SK-N-SH (cell line): ENCODE data around the gene SIL1. TPM values are rescaled to one million over a fixed set of nuclear protein-coding genes. Genes with fewer than 3 reads are reported as not detected.
"Not testable (repeated sequence)": the region's sequence is repeated elsewhere in the genome, so short reads cannot be mapped to it uniquely, and the experiment has no call there.

Experiments used
- CTCF ChIA-PET: fragments of 300-600, 350-600 bp; formaldehyde crosslinking; extraction: SDS; loops from one replicate; lab custom pipeline; 2021; lab: Yijun Ruan, JAX
- POLR2A ChIA-PET: fragments of 350-600 bp; sonication (Branson Sonifier 250); formaldehyde crosslinking; extraction: SDS; loops from one replicate; lab custom pipeline; 2020; ENCODE audit warnings: antibody characterized with exemption, inconsistent platforms; lab: Yijun Ruan, JAX
- DNase-seq: peaks from one replicate; pipeline ENCODE4 v3.0.0; 2012
- H2AFZ ChIP-seq: fragments of 200-600 bp; sonication (generic); 2 replicates; pipeline ENCODE4 v1.8.1; 2016; ENCODE audit warnings: antibody characterized with exemption, mild to moderate bottlenecking, low read depth
- H3F3A ChIP-seq: fragments of 200-600 bp; sonication (generic); replicated peaks from 2 replicates; pipeline ENCODE3; 2016; ENCODE audit warnings: antibody characterized with exemption, mild to moderate bottlenecking; ENCODE audit not compliant: insufficient read depth
- H3K27ac ChIP-seq, 2 experiments: fragments of 200-500 bp in 1 of 2; fragments of 200-600 bp in 1 of 2; sonication (Bioruptor generic) in 1 of 2; sonication (generic), shearing (Covaris generic) in 1 of 2; 2 replicates each; pipeline versions ENCODE4 v1.5.1 to v1.6.1; 2014 to 2016; ENCODE audit warnings: low read depth in 2 of 2, inconsistent platforms in 1 of 2, low read length in 1 of 2, mild to moderate bottlenecking in 1 of 2, mixed read lengths in 1 of 2
- H3K27me3 ChIP-seq: fragments of 200-600 bp; sonication (generic), shearing (Covaris generic); 2 replicates; pipeline ENCODE4 v1.6.1; 2016; ENCODE audit warnings: mixed run types; ENCODE audit not compliant: insufficient read depth
- H3K36me3 ChIP-seq, 2 experiments: fragments of 200-500 bp in 1 of 2; fragments of 200-600 bp in 1 of 2; sonication (Bioruptor generic) in 1 of 2; sonication (generic) in 1 of 2; replicated peaks in 1 of 2; 2 replicates each; pipeline versions ENCODE3 to v1.5.1; 2014 to 2016; ENCODE audit warnings: low read length in 1 of 2, mild to moderate bottlenecking in 1 of 2; ENCODE audit not compliant: insufficient read depth in 2 of 2, control insufficient read depth in 1 of 2
- H3K4me1 ChIP-seq, 2 experiments: fragments of 200-500 bp in 1 of 2; fragments of 200-600 bp in 1 of 2; sonication (Bioruptor generic) in 1 of 2; sonication (generic), shearing (Covaris generic) in 1 of 2; 2 replicates each; pipeline versions ENCODE4 v1.5.1 to v1.6.1; 2014 to 2016; ENCODE audit warnings: low read depth in 1 of 2, low read length in 1 of 2, mixed run types in 1 of 2; ENCODE audit not compliant: insufficient read depth in 2 of 2, control insufficient read depth in 1 of 2
- H3K4me2 ChIP-seq: fragments of 200-600 bp; sonication (generic), shearing (Covaris generic); 2 replicates; pipeline ENCODE4 v1.6.1; 2017; ENCODE audit warnings: mixed run types
- H3K4me3 ChIP-seq, 2 experiments: fragments of 200-500 bp in 1 of 2; fragments of 200-600 bp in 1 of 2; sonication (Bioruptor generic) in 1 of 2; sonication (generic), shearing (Covaris generic) in 1 of 2; 2 replicates each; pipeline versions ENCODE4 v1.5.1 to v1.8.1; 2014 to 2016; ENCODE audit warnings: low read depth in 2 of 2, inconsistent platforms in 1 of 2, low read length in 1 of 2, mild to moderate bottlenecking in 1 of 2, mixed read lengths in 1 of 2, moderate library complexity in 1 of 2
- H3K79me2 ChIP-seq: fragments of 200-600 bp; sonication (generic); 2 replicates; pipeline ENCODE4 v1.8.1; 2017; ENCODE audit warnings: mild to moderate bottlenecking; ENCODE audit not compliant: insufficient read depth
- H3K9ac ChIP-seq: fragments of 200-600 bp; sonication (generic); 2 replicates; pipeline ENCODE4 v1.6.1; 2017; ENCODE audit warnings: mixed run types
- H3K9me2 ChIP-seq: fragments of 200-600 bp; sonication (generic); 2 replicates; pipeline ENCODE4 v1.6.1; 2017; ENCODE audit warnings: mixed run types
- H3K9me3 ChIP-seq: fragments of 200-600 bp; sonication (generic); 2 replicates; pipeline ENCODE4 v1.6.1; 2017; ENCODE audit warnings: mixed run types, mild to moderate bottlenecking, moderate library complexity
- H4K20me1 ChIP-seq: fragments of 200-600 bp; sonication (generic); 2 replicates; pipeline ENCODE4 v1.6.1; 2017; ENCODE audit warnings: mild to moderate bottlenecking, mixed run types; ENCODE audit not compliant: insufficient read depth
- CTCF ChIP-seq: fragments of 200-600 bp; sonication (generic); IDR thresholded peaks from 2 replicates; pipeline ENCODE4 v1.6.1; 2017; ENCODE audit warnings: antibody characterized with exemption, mild to moderate bottlenecking, moderate library complexity
- ELF1 ChIP-seq: IDR thresholded peaks from 2 replicates; pipeline ENCODE4 v1.4.0; 2012
- EP300 ChIP-seq, 2 experiments: IDR thresholded peaks; 2 replicates each; pipeline versions ENCODE4 v1.4.0 to v1.6.1; 2012; ENCODE audit warnings: borderline replicate concordance in 1 of 2, low read depth in 1 of 2, low read length in 1 of 2
- EZH2phosphoT487 ChIP-seq: fragments of 200-600 bp; sonication (generic); IDR thresholded peaks from 2 replicates; pipeline ENCODE4 v1.6.1; 2017; ENCODE audit warnings: low read depth, mixed run types, mild to moderate bottlenecking, antibody characterized with exemption, moderate library complexity, borderline replicate concordance
- FOXJ3 ChIP-seq: sonication (generic); formaldehyde crosslinking; IDR thresholded peaks from 2 replicates; pipeline ENCODE4 v1.5.1; 2020; ENCODE audit warnings: mild to moderate bottlenecking, missing genetic modification reagents
- FOXM1 ChIP-seq: IDR thresholded peaks from 2 replicates; pipeline ENCODE4 v1.4.0; 2012; ENCODE audit warnings: low read depth, mild to moderate bottlenecking
- GATA2 ChIP-seq: sonication (generic); formaldehyde crosslinking; IDR thresholded peaks from 2 replicates; pipeline ENCODE4 v1.5.0; 2020; ENCODE audit warnings: mild to moderate bottlenecking, missing genetic modification reagents
- NFIC ChIP-seq: IDR thresholded peaks from 2 replicates; pipeline ENCODE4 v1.4.0; 2012; ENCODE audit warnings: borderline replicate concordance
- POLR2AphosphoS5 ChIP-seq: IDR thresholded peaks from 2 replicates; pipeline ENCODE4 v1.6.1; 2012; ENCODE audit warnings: low read depth, low read length
- RAD21 ChIP-seq: IDR thresholded peaks from 2 replicates; pipeline ENCODE4 v1.6.1; 2012; ENCODE audit warnings: mild to moderate bottlenecking, low read length
- RCOR1 ChIP-seq: fragments of 150-350 bp; IDR thresholded peaks from 2 replicates; pipeline ENCODE4 v1.6.1; 2017; ENCODE audit warnings: antibody characterized with exemption, low read length
- REST ChIP-seq: IDR thresholded peaks from 2 replicates; pipeline ENCODE4 v1.6.1; 2012; ENCODE audit warnings: mild to moderate bottlenecking, low read depth, low read length, moderate library complexity
- RXRA ChIP-seq: IDR thresholded peaks from 2 replicates; pipeline ENCODE4 v1.4.0; 2012; ENCODE audit warnings: low read depth, mild to moderate bottlenecking, borderline replicate concordance
- TAF1 ChIP-seq: IDR thresholded peaks from 2 replicates; pipeline ENCODE4 v1.6.1; 2012; ENCODE audit warnings: low read depth, mild to moderate bottlenecking, low read length, moderate library complexity, borderline replicate concordance
- USF2 ChIP-seq: fragments of 150-350 bp; IDR thresholded peaks from 2 replicates; pipeline ENCODE4 v1.6.1; 2017; ENCODE audit warnings: antibody characterized with exemption, low read length, low read depth, borderline replicate concordance
- YY1 ChIP-seq: IDR thresholded peaks from 2 replicates; pipeline ENCODE4 v1.4.0; 2012; ENCODE audit warnings: low read depth, mild to moderate bottlenecking
- WGBS: methylation state at CpG from one replicate; pipeline ENCODE4 v1.1.6; 2017; ENCODE audit warnings: low lambda C conversion rate; 5-methylcytosine and 5-hydroxymethylcytosine counted together
- polyA plus RNA-seq, 3 experiments: library from polyadenylated mRNA; depleted of rRNA; stranded (reverse); fragments of >200 nt; gene quantifications; 2 replicates each; pipeline ENCODE4 v1.2.3, GENCODE V29; 2012
- TF ChIP-seq, protein P1 (sequence below): IDR thresholded peaks from 2 replicates; pipeline ENCODE4 v1.4.0; 2012; ENCODE audit warnings: low read depth, borderline replicate concordance

SIL1 gene
- polyA plus RNA-seq, 1 of the 3 experiments (the other 2 are of a cell fraction), result 25.9 TPM

- Histone ChIP-seq H3K9me3 (no peaks in the 10 kb centered on the region), H3K27ac (no peak overlapping the region), H4K20me1 (no peaks in the 10 kb centered on the region), H3K9ac (no peak overlapping the region), H3F3A (no peaks in the 10 kb centered on the region), H3K4me1 (peaks cover 0 to 4% of the 10 kb centered on the region in 2 experiments; a peak in 1 of 4 replicates), H3K9me2 (no peaks in the 10 kb centered on the region), H3K36me3 (no peaks in the 10 kb centered on the region), H3K4me2 (no peak overlapping the region), H3K4me3 (no peak overlapping the region), H3K79me2 (no peaks in the 10 kb centered on the region), H2AFZ (no peak overlapping the region), H3K27me3 (no peaks in the 10 kb centered on the region)
- WGBS, result 60% methylated on average over 3 of the region's 3 CpGs
- TF ChIP-seq EP300 (IDR thresholded peaks at IDR 0.05; ENCODE audit: borderline replicate concordance in 1 of 2, low read depth in 1 of 2, low read length in 1 of 2) (no peak), GATA2 (CRISPR knock-in tag) (no peak), TAF1 (no peak), NFIC (no peak), FOXJ3 (CRISPR knock-in tag) (no peak), REST (no peak), POLR2AphosphoS5 (no peak), ELF1 (no peak), RCOR1 (no peak), FOXM1 (no peak), RAD21 (no peak), CTCF (no peak), RXRA (no peak), YY1 (no peak), EZH2phosphoT487 (no peak), USF2 (no peak)
- TF ChIP-seq, protein P1, sequence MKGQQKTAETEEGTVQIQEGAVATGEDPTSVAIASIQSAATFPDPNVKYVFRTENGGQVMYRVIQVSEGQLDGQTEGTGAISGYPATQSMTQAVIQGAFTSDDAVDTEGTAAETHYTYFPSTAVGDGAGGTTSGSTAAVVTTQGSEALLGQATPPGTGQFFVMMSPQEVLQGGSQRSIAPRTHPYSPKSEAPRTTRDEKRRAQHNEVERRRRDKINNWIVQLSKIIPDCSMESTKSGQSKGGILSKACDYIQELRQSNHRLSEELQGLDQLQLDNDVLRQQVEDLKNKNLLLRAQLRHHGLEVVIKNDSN, result no peak
- DNase-seq, result no peak
- ChIA-PET CTCF (interaction anchor here (0.9 to 1.0 kb wide), 2 partner anchors 9 to 106 kb away, joined by 3 read pairs; no protein-coding TSS in a partner anchor), POLR2A (no interaction called here)
Observed at GRCh38 chr5:139222346-139222745, 24.2 kb upstream of the SIL1 start.

DNA sequence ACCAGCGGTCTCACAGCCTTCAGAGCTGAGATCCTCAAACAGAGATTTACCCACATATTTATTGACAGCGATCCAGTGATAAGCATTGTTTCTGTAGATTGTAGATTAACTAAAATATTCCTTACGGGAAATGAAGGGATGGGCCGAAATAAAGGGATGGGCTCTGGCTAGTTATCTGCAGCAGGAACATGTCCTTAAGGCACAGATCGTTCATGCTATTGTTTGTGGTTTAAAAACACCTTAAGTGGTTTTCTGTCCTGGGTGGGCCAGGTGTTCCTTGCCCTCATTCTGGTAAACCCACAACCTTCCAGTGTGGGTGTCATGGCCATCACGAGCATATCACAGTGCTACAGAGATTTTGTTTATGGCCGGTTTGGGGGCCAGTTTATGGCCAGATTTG, 19.9 kb upstream of the SIL1 start:
- H3K4me2 ChIP-seq, H3K9me3 ChIP-seq, CTCF ChIA-PET, H3K9me2 ChIP-seq, DNase-seq, POLR2A ChIA-PET, H3F3A ChIP-seq, H3K36me3 ChIP-seq, H4K20me1 ChIP-seq, H3K27ac ChIP-seq, H3K79me2 ChIP-seq, H3K4me3 ChIP-seq, H3K27me3 ChIP-seq, H3K9ac ChIP-seq, H2AFZ ChIP-seq, H3K4me1 ChIP-seq: not testable (repeated sequence)
- 53% methylated on average over 7 of the region's 7 CpGs for WGBS
